ENCODE measurements around the gene ELP6. TPM values are rescaled to one million over a fixed set of nuclear protein-coding genes. Genes with fewer than 3 reads are reported as not detected.

ELP6 gene, protein sequence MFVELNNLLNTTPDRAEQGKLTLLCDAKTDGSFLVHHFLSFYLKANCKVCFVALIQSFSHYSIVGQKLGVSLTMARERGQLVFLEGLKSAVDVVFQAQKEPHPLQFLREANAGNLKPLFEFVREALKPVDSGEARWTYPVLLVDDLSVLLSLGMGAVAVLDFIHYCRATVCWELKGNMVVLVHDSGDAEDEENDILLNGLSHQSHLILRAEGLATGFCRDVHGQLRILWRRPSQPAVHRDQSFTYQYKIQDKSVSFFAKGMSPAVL
- total RNA-seq, result 10 to 100 TPM; 18.8 to 20.3 TPM
- long read RNA-seq, transcript ELP6-201 (7 exons, 1,401 nt), result major isoform, 10 of 11 reads
- long read RNA-seq, partial matches to known transcripts, result 0 of 11 reads
- long read RNA-seq, other reads (novel, unspliced or antisense), result 0 of 11 reads

DNA sequence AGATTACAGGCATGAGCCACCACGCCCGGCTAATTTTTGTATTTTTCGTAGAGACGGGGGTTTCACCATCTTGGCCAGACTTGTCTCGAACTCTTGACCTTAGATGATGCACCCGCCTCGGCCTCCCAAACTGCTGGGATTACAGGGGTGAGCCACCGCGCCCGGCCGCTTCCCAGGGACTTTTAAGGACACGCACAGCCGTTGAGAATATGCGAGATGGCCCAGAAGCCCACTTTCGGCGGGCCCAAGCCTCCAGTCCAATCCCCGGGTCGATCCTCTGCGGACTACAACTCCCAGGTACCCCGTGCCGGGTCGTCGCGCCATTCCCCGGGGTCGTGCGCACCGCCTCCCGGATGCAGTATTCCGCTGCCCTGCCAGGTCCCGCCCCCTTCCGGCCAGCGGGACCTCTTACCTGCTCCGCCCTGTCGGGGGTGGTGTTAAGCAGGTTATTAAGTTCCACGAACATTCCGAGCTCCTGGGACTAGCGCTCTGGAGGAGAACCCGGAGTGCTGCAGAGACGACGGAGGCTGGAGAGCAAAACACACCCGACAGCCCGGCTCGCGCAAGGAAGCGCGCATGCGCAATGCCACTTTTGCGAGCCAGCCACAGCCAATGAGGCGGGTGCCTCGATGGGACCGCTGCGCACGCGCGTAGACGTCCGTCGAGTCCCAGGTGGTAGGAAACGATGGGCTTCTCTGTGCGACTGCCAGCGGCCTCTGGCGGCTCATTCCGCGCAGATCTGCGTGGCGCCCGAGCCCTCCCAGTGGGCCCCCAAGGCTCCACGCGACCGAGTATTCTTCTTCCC is at the start of gene ELP6:
Gene ELP6, minus strand, starts transcription at position 588 of the 805 bp plus-strand sequence. Its CDS starts 122 bp downstream, at position 466.
- DNase-seq (peak; percentile 97), ATAC-seq (peak; percentile 99 to 100)
- intact Hi-C loops (cut with DNase I), result no loop called here

DNA sequence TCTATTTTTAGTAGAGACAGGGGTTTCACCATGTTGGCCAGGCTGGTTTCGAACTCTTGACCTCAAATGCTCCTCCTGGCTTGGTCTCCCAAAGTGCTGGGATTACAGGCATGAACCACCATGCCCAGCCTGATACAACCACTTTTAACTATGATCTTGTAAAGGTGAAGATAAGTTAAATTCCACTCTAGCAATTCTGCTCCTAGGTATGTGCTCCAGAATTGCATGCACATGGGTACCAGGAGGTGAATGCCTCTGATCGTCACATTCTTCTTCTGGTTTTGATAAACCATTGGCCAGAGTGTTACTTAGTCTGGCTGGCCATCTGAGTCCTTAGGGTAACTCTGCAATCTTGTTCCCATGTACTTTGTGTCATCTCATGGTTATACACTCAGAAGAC is 42.8 kb upstream of the ELP6 start:
- ATAC-seq, result no peak
- DNase-seq, result no peak
- intact Hi-C loops (cut with DNase I), result no loop called here

DNA sequence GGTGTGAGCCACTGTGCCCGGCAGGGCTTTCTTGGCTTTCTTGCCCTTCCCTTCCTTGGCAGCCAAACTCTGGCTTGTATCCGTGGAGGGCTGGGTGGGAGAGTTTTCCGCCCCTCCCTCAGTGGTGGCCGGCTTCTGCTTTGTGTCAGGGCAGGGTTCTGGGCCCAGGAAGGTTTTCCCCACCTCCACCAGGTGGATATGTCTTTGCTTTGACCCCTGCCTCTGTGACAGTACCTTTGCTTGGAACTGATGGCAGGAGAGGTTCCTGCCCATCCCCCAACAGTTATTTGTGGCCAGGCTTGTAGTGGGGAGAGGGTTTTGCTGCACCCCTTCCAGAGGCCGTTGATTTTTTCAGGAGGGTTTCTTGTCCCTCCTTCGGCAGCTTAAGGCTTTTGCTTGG is 40.8 kb upstream of the ELP6 start:
- ATAC-seq, result no peak
- intact Hi-C loops (cut with DNase I), result no loop called here

DNA sequence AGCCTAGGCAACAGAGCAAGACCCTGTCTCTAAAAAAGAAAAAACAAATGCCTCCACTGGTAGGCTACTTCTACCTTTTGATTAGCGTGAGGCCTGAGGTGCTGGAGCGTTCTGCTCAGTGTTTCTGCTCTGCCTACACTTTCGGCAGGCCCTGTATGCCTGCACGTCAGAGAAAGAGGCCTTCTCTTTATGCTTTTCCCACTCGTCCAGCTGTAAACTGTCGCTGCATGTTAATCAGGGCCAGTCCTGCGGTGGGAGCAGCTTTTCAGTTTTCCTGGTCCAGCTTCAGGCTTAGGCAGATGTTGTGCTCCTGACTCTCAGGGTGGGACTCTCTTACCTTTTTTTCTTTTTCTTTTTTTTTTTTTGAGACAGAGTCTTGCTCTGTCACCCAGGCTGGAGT is 39.9 kb upstream of the ELP6 start:
- intact Hi-C loops (cut with DNase I), result no loop called here
- DNase-seq (no peak), ATAC-seq (no peak)

More for the DNA sequence above, 40.8 kb upstream of the ELP6 start:
- DNase-seq, result no peak

DNA sequence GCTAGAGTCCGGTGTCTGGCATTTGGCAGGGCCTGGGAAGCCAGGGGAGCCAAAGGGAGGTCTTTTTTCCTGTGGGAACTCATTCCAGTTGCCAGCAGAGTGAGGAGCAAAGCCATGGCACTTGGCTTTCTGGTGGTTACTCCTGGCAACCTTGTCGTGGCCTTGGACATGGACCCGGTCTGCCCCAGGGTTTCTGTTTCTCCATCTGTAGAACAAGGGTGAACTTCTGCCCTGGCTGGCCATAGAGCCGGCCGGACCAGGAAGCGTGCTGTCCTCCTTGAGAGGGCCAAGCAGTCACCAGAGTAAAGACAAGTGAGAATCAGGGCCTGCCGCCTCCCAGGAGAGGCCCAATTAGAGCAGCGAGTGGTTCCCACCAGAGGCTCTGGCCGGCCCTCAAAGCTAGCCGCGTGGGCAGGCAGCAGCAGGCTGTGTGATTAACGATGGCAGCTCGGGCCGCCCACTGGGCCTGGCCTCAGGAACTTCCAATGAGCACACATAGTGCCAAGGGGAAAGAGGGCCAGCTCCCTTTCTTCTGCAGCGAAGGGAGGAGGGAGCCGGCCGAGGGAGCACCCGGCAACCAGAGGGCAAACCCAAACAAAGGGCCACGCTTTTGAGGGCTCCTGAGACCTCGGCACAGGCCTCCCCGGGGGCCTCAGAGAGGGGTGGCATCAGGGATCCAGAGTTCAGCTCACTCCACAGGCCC is 29.1 kb upstream of the ELP6 start:
- intact Hi-C loops (cut with DNase I), result no loop called here
- ATAC-seq (peak; percentile 78 to 91), DNase-seq (peak; percentile 33)

DNA sequence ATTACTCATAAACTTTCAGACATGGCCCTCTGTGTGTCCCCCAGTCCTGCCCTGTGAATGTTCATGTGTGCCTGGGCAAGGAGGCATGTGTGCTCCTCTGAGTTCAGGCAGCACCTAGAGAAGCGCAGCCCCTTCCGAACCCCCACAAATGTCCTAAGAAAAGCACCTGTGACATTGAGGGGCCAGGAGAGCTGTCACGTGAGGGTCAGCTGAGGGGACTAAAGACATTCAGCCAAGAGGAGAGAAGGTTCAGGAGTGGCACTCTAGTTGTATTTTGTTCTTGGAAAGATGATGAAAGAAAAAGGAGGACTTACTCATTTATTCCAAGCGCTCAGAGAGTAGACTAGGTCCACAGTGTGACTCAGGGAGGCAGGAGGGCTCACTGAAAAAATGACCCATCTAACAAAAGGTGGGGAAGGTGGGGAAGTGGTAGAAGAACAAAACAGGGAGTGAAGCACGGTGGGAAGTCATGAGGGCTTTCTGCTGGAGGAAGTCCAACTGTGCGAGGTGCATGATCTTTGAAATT is 28.1 kb upstream of the ELP6 start:
- no peak for DNase-seq
- intact Hi-C loops (cut with DNase I), result no loop called here
- ATAC-seq, result no peak

DNA sequence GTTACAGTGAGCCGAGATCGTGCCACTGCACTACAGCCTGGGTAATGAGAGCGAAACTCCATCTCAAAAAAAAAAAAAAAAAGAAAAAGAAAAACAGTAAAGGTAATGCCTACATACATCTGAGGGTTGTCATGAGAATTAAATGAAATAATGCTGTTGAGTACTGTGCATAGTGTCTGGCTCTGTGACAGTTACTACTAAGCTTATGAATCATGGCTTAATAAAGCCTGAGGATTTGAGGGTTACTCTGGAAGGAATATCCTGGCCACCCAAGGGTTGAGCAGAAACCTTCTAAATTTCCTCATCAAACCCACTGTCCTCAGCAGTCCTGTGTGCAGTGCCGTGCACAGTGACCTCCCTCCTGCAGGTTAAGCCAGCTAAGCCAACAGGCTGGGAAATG is 26.8 kb upstream of the ELP6 start:
- intact Hi-C loops (cut with DNase I), result no loop called here
- ATAC-seq (no peak), DNase-seq (no peak)

DNA sequence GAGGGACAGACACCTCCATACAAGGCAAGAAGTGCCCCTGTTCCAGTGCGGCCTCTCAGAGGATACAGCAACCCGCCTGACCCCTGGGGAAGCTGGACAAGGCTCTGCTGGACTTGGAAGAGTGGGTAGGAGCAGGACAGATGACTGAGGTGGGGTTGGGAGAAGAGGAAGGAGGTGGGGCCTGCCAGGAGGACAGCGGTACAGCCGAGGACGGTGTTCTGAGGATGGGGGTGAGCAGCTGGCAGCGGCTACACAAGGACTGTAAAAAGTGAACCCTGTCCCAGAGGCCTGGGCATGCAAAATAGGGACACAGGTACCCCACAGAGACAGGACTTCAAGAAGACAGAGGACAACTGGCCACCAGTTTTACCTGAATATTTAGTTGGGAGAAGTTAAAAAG is 23.5 kb upstream of the ELP6 start:
- DNase-seq, result no peak
- intact Hi-C loops (cut with DNase I), result no loop called here
- no peak for ATAC-seq

DNA sequence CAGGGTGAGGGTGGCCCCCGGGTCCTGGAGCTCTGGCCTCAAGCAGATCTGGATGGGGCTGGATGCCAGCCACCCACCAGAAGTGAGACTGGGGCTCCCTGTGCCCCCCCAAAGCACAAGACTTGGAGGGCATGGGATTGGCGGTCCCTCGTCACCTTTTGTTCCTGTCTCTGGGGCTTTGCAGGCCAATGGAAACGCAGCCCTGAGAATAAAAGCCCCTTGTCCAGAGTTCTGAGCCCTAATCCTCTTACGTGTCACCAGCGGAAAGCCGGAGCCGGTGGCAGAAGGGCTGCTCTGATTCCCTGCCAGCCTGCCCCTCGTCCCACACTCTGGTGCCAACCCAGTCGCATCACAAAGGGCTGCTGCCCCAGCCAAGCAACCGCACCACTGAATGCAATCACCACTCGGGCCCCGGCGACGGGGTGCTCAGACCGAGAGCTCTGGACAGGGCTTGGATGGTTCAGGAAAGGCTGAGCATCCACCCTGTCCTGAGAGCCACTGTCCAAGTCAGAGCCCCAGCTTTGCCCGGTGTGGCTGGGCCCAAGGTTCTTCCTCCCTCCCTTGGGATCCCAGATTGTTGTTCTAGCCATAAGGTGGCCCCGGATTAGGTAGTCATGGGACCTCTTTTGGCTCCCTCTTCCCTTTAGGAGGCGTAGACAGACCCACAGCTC is 22.8 kb upstream of the ELP6 start:
- intact Hi-C loops (cut with DNase I), result no loop called here
- ATAC-seq, result no peak
- no peak for DNase-seq

DNA sequence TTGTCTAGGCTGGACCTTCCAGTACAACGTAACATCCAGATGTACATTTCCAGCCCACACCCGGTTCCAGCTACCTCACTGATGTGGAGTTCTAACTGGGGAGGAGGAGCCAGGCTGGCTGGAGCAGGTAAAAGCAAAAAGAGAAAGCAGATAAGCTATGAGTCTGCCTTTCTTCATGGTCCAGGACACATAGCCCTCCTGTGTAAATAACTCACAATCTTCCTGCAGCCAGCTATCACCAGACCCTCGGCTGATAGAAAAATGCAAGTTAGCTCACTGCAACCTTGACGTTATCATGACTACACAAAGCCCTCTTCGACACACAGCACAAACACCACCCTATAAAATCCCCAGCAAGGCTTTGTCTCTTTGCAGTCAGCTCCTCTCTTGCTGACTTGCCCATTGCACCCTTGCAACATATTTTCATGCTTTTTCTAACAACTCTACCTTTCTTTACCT is 20.5 kb upstream of the ELP6 start:
- ATAC-seq (no peak), DNase-seq (no peak)
- intact Hi-C loops (cut with DNase I), result no loop called here

DNA sequence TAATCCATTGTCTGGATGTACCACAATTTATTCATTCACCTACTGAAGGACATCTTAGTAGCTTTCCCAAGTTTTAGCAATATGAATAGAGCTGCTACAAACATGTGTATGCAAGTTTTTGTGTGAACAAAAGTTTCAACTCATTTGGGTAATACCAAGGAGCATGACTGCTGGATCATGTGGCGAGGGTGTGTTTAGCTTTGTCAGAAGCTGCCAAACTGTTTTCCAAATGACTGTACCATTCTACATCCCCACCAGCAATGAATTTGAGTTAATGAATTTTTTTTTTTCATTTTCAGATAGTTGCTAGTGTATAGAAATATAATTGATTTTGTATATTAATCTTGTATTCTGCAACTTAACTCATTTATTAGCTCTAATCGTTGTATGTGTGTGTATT is 20.0 kb upstream of the ELP6 start:
- ATAC-seq (no peak), DNase-seq (no peak)
- intact Hi-C loops (cut with DNase I), result no loop called here

DNA sequence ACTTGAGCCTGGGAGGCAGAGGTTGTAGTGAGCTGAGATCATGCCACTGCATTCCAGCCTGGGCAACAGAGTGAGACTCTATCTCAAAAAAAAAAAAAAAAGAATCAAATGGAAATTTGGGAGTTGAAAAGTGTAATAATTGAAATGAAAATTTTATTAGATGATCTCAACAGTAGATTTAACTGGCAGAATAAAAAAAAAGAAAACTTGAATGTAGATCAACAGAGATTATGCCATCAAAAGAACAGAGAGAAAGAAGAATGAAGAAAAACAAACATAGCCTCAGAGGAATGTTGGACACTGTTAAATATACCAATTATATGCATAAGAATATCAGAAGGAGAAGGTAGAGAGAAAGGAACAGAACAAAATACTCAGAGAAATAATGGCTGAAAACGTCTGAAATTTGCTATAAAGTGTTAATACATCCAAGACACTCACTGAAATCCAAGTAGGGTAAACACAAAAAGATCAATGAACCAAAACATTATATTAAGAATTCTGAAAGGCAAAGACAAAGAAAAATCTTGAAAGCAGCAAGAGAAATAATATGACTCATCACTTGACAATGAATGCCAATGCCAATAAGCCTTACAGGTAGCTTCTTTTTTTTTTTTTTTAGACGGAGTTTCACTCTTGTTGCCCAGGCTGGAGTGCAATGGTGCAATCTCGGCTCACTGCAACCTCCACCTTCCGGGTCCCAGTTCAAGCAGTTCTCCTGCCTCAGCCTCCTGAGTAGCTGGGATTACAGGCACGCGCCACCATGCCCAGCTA is 14.6 kb upstream of the ELP6 start:
- no peak for DNase-seq
- intact Hi-C loops (cut with DNase I), result no loop called here
- no peak for ATAC-seq

DNA sequence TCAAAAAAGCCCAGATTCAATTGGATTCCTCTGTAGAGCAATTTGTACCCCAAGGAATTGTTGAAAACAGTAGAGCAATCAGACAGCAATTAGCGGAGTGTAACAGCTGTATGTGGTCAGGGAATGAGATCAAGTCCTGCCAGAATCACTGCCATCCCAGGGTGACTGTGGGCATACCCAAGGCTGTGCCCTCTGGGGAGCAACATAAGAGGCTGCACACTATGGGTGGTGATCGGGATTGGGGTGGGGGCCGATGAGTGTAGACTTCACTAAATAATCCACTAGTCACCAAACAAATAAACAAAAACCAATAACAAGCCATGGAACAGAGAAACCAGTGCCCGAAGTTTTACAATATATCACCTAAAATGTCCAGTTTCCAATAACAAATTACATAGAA is 12.1 kb upstream of the ELP6 start:
- DNase-seq, result no peak
- no peak for ATAC-seq
- intact Hi-C loops (cut with DNase I), result no loop called here

DNA sequence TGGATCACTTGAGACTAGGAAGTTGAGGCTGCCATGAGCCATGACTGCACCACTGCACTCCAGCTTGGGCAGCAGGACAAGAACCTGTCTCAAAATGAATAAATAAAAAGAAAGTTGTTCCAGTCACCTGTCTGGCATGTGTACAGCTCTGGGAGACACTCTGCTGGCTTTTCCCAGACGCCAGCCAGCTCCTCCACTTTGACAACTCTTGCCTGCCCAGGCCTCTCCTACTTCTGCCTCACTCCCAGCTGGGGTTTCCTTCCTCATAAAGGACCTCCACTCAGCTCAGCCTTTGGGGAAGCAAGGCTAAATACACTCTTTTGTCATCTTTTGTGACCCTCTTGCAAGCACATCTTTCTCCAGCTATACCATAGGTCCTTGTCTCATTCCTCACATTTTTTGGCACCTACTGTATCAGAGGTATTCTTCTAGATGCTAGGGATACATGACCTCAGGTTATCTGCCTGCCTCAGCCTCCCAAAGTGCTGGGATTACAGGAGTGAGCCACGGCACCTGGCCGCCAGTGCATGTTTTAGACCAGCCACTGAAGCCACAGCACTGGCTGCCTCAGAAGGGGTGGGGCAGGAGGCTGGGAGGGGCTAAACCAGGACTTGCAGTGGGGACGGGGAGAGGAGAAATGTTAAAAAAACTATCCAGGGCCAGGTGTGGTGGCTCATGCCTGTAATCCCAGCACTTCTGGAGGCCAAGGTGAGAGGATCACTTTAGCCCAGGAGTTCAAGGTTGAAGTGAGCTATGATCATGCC is 10.0 kb upstream of the ELP6 start:
- DNase-seq (no peak), ATAC-seq (no peak)
- intact Hi-C loops (cut with DNase I), result loop anchor here in 1 of 2 donors (5.0 kb wide), 1 partner anchor 269 kb away; no protein-coding TSS in a partner anchor

DNA sequence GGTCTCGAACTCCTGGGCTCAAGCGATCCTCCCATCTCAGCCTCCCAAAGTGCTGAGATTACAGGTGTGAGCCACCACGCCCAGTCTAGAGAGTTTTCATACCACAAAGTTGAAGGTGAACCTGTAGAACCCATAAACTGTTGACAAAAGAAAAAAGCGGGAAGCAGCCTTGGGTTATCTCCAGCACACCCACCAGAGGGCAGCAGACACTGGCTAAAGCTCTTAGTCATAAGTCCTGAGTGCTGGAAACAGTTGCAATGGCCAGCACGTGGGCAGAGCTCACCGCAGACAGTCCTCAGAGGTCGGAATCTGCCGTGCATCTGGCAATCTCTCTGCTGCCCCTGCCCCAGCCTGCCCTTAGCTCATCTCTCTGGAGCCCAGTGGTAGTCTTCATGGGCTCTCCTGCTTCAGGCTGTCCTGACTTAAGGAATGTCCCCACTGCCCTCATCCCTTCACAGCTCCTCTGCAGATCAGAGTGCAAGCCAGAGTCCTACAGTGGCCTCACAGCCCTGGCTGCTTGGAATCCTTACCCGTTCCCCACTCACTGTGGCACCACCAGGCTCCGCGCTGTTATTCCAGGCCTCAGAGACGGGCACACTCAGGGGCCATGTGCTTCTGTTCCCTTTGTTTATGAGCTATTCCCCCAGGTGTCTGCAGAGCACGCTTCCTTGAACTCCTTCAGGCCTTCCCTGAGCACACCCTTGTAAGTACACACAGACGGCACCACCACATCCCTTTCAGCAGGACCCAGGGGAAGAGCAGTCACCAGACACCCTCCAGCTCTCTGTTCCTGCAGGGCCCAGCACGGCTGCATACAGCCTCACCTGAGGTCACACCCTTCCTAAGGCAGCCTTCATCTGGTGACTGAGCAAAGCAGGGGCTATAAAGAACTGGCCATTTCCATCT is 8.8 kb upstream of the ELP6 start:
- intact Hi-C loops (cut with DNase I), result loop anchor here (1.0 to 5.0 kb wide), 2 partner anchors 267 to 270 kb away; no protein-coding TSS in a partner anchor
- peak; percentile 73 for DNase-seq
- ATAC-seq, result peak; percentile 97 to 98

DNA sequence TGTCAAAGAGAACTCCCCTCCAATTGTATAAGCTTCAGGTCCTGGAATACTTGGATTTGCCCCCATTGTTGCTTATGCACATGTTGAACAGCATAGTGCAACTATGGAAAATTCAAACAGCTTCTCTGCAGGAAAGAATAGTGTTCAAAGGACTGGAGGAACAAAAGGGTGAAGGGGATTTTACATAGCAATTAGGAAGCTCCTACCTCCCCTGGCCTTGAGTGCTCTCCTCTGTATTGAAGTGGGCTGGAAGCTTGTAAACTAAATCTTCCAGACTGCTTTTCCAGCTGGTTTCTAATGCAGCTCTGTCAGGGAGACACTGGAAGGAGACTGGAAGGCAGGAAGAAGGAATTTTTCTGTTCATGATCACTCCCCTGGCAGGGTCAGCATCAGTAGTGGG is 7.2 kb upstream of the ELP6 start:
- ATAC-seq, result no peak
- DNase-seq, result no peak
- intact Hi-C loops (cut with DNase I), result loop anchor here in 1 of 2 donors (5.0 kb wide), 1 partner anchor 272 kb away; no protein-coding TSS in a partner anchor

Data from left cardiac atrium (tissue), 4 donors.